CD4-positive, alpha-beta T cell treated with Interferon alpha-2 for 1 hour (primary cell): ENCODE results near the gene PRELP.

Experiments
- DNase-seq, 2 donors: peaks; one replicate each; pipeline ENCODE4 v3.0.0-alpha.2; 2020 to 2022

Gene PRELP

DNA sequence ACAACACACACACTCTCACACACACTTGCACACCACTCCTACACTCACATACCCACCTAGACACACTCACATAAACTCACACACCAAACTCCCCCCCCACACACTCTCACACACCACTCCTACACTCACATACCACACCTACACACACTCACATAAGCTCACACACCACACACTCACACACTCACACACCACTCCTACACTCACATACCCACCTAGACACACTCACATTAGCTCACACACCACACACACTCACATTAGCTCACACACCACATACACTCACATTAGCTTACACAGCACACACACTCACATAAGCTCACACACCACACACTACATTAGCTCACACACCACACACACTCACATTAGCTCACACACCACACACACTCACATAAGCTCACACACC lies 51.4 kb downstream of the PRELP start:
- no peak for DNase-seq

DNA sequence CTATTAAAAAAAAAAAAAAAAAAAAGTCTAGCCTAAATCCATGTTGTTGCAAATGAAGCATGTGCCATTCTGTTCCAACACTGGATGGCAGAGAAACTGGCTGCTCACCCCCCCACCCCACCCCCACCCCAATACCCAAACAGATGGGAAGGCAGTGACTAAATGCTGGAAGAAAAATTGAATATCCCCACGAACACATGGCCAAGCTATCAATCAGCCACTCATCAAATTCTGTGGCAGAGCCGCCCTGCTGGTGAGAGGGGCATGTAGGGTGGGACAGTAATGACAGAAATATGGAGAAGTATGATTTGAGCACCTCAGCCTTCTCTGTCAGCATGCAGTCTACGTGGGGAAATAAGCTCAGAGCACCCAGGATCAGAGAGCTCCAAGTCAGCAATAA lies 52.5 kb downstream of the PRELP start:
- no peak for DNase-seq

DNA sequence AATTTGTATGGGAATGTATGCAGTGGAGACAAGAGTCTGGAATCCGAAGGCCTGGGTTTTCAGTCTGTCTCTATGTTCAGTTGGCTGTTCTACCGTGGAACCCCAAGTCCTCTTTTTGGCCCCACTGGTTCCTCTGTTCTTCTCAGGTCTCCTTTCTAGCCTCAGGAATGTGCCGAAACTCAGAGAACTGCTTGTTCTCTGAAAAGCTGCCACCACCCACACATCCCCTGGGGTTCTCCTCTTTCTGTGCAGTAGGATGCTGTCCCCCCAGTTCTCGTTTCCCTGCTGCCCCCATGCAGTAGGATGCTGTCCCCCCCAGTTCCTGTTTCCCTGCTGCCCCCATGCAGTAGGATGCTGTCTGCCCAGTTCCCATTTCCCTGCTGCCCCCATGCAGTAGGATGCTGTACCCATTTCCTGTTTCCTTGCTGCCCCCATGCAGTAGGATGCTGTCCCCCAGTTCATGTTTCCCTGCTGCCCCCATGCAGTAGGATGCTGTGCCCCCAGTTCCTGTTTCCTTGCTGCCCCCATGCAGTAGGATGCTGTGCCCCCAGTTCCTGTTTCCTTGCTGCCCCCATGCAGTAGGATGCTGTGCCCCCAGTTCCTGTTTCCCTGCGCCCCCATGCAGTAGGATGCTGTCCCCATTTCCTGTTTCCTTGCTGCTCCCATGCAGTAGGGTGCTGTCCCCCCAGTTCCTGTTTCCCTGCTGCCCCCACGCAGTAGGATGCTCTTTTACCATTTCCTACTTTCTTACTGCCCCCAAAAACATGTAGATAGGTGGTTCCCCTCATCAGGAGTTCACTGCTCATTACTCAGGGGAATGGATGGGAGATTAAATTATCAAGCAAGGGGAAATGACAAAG lies 53.6 kb downstream of the PRELP start:
- no peak for DNase-seq

DNA sequence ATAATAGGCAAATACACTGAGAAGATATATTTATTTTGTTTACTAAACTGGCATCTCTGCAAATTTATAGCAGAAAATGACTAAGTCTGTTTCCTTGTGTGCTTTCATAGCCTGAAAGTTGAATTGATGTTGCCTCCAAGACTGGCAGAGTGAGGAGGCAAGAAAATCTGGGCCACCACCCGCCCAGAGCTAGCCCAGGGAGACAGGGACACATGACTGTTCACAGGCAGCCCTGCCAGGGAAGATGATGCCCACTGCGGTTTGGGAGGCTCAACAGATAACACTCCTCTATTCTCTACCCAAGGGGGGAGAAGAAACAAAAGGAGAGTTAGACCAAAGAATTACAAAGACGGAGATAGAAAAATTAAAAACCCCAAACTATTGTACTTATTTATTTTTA lies 55.5 kb downstream of the PRELP start:
- no peak for DNase-seq

DNA sequence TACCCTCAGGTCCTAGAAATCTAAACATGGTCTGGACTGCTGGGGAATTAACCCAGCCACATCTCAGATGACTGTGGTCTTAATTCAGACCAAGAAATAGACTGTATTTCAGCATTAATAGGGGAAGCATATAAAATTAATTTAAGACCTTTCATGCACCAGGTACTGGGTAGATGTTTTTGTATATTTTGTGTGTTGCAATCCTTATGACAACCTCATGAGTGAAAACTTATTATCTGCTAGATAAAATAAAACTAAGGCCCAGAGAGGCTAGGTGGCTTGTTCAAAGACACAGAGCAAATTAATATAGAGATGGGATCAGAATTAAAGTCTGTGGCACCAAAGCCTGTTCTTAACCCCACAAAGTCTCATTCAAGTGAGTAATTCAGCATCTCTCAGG lies 58.4 kb downstream of the PRELP start:
- no peak for DNase-seq

DNA sequence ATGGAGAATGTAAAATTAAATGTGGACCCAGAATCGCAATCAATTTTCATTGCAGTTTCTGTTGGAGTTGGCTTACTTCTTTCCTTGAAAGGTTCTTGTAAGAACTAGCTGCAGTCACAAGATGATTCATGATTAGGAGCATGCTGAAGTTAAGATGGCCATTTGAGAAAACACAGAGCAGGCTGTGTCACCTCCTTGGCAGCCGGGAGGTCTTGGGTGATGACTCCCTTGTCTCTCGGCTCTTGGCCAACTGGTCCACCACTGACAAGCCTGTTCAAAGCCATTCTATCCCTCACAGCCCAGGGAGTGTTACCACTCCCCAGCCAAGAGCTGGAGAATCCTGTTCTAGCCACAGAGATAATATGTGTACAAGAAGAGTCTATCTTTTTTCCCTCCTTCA lies 58.9 kb downstream of the PRELP start:
- DNase-seq = no peak

DNA sequence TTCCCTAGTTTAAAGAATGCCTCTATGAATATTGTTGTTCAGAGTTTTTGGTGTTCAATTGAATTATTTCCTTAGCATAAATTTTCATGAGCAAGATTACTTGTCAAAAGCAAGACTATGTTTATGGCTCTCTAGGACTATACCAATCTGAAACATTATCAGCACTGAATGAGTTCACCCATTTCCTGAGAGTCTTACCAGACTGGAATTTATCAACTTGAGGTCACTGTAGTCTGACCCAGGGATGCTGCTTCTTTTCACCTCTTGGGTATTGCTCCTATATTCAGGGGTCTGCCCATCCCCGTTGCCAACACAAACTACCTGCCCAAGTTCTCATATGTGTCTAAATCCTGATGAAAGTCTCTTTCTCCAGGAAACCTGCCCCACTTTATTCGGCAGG lies 61.0 kb downstream of the PRELP start:
- DNase-seq = no peak

DNA sequence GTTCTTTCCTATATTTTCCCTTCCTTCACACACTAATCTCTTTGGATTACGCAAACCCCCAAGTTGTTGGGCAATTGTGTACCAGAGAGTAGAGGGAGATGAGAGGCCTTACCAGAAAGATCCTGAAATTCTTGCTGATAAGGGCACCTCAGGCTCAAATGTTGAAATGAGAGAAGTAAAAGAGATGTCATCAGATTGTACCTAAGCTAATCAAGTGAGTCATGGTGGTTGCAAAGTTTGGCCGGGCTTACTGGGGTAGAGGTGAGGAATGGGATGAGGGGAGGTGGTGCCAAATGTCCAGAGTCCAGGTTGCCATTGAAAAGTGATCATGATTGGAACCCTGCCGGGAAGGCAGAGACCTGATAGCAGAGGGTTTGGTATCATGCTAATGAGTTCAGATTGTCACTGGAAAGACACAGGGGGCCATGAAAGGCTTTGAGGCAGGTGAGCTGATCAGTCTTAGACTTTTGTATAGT lies 61.4 kb downstream of the PRELP start:
- DNase-seq = no peak

DNA sequence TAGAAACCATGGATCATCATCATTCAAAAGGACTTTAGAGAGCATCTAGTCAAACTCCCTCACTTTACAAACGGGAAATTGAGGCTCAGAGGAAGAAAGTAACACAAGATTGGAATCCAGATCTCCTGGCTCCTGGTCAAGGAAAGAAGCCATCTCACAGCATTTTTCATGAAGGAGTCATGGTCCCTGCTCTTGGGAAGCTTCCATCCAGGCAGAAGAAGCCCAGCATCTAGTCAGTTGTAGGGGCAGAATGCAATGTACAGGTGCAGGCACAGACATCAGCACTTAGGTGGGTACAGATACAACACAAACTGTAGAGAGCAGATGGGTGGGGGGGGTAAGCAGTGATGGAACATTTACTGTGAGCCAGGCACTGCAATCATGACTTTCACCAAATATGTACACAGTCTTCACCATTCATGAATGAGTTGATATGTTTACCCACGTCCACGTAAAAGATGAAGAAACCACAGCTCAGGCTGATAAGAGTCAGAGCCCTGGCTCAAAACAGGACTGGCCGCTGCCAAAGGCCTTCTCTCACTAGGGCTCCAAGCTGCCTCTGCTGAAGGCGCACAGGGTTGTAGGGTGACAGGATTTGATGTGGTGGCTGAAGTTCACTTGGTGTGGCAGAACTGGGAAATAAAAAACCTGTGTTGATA lies 62.3 kb downstream of the PRELP start:
- peak in 1 of 2 donors; percentile 12 for DNase-seq

DNA sequence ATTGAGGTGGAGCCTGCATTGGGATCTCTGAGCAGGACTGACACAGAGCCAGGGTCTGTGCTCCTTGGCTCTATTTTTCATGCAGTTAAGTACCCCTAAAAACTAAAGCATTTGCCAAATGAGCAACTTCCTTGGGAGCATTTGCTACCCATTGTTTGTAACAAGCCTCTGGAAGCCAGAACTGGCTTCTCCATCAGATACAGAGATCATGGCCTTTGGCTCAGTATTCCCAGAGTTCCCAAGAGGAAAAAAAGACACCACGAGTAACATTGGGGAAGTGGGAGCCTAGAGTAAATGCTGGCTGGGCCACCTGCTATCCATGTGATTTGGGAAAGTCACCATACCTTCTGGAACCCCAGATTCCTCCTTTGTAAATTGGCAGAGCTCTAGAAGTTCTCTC lies 63.1 kb downstream of the PRELP start:
- DNase-seq = no peak

DNA sequence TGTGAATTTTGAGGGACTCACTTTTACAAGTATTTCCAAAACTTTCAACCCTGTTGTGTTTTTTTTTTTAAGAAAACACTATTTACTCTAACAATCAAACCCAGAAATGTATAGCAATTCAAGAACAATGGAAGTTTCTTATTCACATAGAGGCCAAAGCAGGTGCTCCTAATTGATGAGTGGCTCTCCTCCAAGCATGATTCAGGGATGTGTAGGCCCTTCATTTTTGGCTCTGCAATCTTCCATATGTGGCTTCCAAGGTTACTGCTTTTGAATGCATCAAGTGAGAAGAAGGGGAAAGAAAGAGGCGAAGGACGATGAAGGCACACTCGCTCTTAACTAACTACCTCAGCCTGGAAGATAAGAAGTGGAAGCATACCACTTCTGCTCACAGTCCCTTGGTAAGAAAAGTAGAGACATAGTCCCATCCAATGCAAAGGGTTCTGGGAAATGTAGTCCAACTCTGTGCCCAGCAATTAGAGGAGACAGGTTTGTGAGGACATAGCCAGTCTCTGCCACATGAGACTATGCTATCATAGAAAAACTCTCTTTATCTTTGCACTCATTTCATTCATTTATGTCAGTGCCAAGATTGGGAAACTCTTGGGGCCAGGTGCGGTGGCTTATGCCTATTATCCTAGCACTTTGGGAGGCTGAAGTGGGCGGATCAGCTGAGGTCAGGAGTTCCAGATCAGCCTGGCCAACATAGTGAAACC lies 64.4 kb downstream of the PRELP start:
- DNase-seq = no peak
